ENCODE results near the gene TMEM132D.
A peak's percentile ranks its signal among the peaks of the same experiment; 100 is the strongest.

TMEM132D gene

DNA sequence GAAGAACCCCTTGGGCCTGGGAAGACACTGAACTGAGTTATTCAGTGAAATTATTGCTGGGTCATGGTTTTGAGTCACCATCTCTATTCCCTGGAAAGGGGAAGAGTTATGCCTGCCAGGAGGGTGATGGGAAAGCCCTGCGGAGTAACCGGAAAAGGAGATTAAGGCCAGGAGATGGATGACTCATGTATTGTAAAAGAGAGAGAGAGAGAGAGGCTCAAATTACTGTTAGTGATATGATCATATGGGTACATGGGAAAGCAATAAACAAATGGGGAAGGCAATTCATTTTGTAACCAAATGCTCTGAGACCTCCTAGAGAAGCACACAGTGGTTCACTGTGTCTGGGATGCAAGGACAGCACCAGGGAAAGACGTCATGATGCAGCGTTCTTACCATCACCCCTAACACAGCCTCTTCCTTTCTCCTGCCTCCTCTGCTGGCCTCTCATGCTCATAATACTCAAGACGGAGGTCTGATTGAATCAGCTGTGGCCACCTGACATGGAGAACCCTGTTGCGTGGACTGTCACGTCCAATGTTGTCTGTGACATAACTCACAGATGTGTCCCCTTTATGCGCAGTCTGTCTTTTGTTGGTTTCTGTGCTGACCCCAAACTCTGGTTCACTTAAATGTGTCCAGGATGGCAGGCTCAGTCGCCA lies 243.7 kb downstream of the TMEM132D start:
- peak; percentile 75 for DNase-seq (ENCODE audit: low spot score)

DNA sequence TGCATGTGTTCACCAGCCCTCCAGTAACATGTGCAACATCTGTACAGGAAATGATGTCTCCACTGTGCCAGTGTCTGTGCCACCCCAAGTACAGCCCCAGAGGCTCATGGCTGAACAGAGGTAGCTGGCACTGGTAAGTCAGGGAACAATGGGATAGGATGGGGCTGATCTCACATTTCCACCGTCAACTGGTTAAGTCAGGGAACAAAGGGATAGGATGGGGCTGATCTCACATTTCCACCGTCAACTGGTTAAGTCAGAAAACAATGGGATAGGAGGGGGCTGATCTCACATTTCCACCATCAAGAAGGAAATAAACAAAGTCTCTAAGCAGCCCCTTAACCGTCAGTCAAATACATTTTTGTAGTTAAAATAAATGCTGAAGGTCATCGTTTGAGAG lies 246.6 kb downstream of the TMEM132D start:
- DNase-seq (ENCODE audit: low spot score): no peak

GRCh38 chr12:129651951-129652350 lies 251.9 kb downstream of the TMEM132D start:
- no peak for DNase-seq (ENCODE audit: low spot score)

- DNase-seq (ENCODE audit: low spot score): no peak
Observed at GRCh38 chr12:129641926-129642325, 261.9 kb downstream of the TMEM132D start.

- no peak for DNase-seq (ENCODE audit: low spot score)
Observed at GRCh38 chr12:129635021-129635685, 268.7 kb downstream of the TMEM132D start.

- no peak for DNase-seq (ENCODE audit: low spot score)
Observed at GRCh38 chr12:129631316-129631715, 272.5 kb downstream of the TMEM132D start.

DNA sequence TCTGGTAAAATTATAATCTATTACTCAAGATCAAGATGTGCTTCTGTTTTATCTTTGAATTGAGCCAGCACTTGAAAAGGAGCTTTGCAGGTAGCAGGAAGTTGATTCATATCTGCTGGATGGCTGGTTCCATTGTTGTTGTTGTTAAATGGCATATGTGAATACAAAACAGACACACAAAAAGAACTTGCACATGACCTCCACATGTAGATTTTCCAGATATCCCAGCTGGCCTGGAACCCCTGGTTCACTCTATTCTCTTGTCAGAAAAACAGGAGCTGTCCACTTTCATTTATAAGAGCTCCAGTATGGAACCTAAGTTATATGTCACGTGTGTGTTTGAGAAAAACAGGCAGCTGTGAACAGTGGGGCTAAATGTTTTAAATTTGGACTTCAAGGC lies 273.9 kb downstream of the TMEM132D start:
- DNase-seq (ENCODE audit: low spot score): no peak

- DNase-seq (ENCODE audit: low spot score): no peak
Observed at GRCh38 chr12:129622566-129622965, 281.3 kb downstream of the TMEM132D start.

- DNase-seq (ENCODE audit: low spot score): no peak
Observed at GRCh38 chr12:129619271-129619670, 284.6 kb downstream of the TMEM132D start.

DNA sequence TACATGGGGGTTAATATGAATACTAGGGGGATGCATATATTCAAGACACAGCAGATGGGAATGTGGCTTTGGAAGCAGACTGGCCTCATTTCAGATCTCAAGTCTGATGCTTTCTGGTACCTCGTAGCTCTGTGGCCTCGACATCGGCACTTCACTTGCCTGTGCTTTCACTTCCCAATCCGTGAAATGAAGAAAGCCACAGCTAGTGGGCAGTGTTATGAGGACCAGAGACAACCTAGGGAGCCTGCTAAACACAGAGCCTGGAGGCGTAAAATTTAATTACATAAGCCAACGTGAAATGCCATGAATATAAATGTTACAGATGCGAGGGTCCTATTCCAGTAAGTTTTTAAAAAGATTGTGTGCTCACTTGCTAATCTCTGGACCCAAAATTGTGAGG lies 286.0 kb downstream of the TMEM132D start:
- no peak for DNase-seq (ENCODE audit: low spot score)

DNA sequence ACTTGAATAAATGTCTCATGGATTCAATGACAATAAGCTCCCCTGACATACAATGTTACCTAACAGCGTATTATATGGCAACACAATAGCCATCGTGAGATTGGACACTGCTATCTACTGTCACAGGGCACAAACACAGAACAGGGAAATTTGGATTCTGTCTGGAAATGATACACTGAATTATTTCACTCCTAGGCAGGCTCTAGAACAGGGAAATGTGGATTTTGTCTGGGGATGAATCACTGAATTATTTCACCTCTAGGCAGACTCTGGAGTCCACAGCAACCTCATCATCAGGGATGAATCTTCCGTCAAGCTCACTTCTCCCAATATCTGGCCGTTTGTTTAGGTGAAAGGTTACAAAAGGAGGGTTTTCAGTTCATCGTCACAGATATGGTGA lies 288.8 kb downstream of the TMEM132D start:
- no peak for DNase-seq (ENCODE audit: low spot score)

DNA sequence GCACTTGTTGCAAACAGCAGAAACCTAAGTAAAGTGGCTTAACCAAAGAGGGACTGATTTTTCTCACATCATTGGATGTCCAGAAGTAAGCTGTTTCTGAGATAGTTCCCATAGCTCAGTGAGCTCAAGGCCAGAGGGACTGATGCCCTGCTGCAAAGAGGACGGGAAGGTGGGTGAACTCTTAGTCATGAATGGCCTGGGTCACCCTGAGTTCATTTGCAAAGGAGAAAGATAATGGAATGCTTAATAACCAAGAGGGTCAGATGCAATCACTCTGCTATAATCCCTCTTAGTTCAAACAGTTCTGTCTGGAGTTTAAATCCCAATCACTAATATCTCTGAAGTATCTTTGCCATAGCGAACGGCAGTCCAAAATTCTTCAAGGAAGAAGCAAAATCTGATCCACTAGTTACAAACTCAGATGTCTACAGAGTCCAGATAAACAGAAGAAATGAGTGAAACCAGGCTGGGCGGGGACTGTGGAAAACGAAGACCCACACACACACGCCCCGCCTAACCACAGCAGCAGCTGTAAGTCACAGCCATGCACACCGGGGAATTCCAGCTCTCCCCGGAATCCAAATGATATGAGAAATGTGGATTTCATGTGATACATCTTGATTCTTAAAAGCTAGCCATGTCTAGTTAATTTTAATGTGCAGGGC lies 289.5 kb downstream of the TMEM132D start:
- no peak for DNase-seq (ENCODE audit: low spot score)

DNA sequence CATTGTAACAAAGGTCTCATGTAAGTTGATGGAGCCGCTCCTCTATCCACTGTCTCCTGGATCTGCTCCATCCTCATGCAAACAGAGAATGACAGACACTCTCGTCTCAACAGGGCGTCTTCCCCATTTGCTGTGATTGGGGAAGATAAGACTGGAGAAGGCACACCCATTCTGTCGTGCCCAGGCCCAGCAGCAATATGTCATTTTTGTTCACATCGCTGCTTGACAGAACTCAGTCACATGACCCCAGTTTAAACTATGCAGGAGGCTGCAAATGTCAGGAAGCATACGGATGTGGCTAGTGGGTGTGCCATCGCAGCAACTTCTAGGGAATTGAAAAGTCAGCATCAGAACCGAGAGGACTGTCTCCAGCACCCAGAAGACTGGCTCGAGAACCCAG lies 290.5 kb downstream of the TMEM132D start:
- DNase-seq (ENCODE audit: low spot score): no peak

DNA sequence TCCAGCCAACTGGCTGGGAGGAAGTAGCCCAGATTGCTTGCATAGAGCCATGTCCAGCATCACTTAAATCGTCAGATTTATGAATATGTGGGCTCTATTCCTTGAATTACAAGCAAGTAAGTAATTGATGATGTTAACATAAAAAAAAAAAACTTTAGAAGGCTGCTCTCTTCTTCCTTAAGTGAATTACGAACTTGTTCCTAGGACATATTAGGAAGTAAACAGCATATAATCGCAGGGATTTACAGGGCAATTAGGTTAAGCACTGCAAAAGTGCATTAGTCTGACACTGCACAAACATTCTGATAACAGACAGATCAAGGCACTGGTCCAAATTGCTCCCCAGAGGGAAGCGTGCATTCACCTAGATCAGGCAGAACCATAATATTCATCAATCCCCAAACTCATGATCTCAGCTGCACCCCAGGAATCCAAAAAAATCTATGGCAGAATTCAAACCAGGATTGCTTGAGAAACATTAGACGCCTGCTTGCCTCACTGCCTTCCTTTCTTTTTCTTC lies 293.2 kb downstream of the TMEM132D start:
- no peak for DNase-seq (ENCODE audit: low spot score)

GRCh38 chr12:129607756-129608155 lies 296.1 kb downstream of the TMEM132D start:
- DNase-seq (ENCODE audit: low spot score): no peak

- peak; percentile 28 for DNase-seq (ENCODE audit: low spot score)
Observed at GRCh38 chr12:129607301-129607700, 296.5 kb downstream of the TMEM132D start.

GRCh38 chr12:129606239-129606638 lies 297.6 kb downstream of the TMEM132D start:
- no peak for DNase-seq (ENCODE audit: low spot score)

GRCh38 chr12:129605666-129606065 lies 298.2 kb downstream of the TMEM132D start:
- DNase-seq (ENCODE audit: low spot score): no peak

- DNase-seq (ENCODE audit: low spot score): no peak
Observed at GRCh38 chr12:129604506-129604905, 299.3 kb downstream of the TMEM132D start.

DNA sequence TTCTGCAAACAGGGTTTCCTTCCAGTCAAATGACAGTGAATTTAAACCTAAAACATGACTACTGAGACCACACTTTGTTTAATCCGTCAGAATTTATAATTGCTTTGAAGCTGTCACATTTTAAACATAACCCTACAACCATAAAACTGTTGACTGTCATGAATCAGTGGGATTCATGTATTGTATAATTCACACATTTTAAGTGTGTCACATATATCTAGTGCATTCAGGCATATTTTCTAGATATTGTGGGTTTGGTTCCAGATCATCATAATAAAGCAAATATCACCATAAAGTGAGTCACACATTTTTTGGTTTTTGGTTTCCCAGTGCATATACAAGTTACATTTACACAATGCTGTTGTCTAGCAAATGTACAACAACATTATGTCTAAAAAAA lies 304.4 kb downstream of the TMEM132D start:
- DNase-seq (ENCODE audit: low spot score): no peak

DNA sequence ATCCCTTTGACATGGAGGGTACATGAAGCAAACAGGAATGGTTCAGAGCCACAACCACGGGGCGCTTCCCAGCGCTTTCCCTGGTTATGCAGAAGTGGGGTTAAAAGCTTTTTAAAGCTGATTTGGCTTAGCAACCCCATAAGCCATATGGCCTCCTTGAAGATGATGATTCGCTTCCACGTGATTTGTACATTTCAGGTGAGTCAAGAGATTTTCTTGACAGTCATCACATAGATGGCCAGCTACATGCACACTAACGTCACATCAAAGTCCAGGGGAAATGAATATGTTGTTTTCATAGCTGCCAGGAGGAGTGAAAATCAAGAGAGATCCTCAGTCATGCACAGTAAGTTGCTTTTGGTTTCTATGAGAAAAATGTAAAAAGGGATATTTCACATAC lies 309.7 kb downstream of the TMEM132D start:
- no peak for DNase-seq (ENCODE audit: low spot score)

- no peak for DNase-seq (ENCODE audit: low spot score)
Observed at GRCh38 chr12:129592449-129592848, 311.4 kb downstream of the TMEM132D start.

- no peak for DNase-seq (ENCODE audit: low spot score)
Observed at GRCh38 chr12:129589503-129589902, 314.3 kb downstream of the TMEM132D start.
